CD4-positive, alpha-beta T cell treated with Interferon gamma for 1 hour (primary cell): ENCODE measurements around the gene COL15A1.

Source experiments
- DNase-seq: peaks from one replicate; pipeline ENCODE4 v3.0.0-alpha.2; 2020

COL15A1 gene

GRCh38 chr9:99019510-99020331, 76.0 kb downstream of the COL15A1 start:
- DNase-seq: no peak

GRCh38 chr9:99020786-99021436, 77.2 kb downstream of the COL15A1 start:
- no peak for DNase-seq

GRCh38 chr9:99021512-99021911, 77.8 kb downstream of the COL15A1 start:
- DNase-seq: no peak

GRCh38 chr9:99023231-99023630, 79.5 kb downstream of the COL15A1 start:
- no peak for DNase-seq

GRCh38 chr9:99023831-99024230, 80.1 kb downstream of the COL15A1 start:
- no peak for DNase-seq

- DNase-seq: no peak
Observed at GRCh38 chr9:99024959-99025358, 81.3 kb downstream of the COL15A1 start.

- no peak for DNase-seq
Observed at GRCh38 chr9:99025616-99026270, 82.0 kb downstream of the COL15A1 start.

GRCh38 chr9:99026271-99026955, 82.7 kb downstream of the COL15A1 start:
- no peak for DNase-seq

GRCh38 chr9:99026956-99027298, 83.2 kb downstream of the COL15A1 start:
- no peak for DNase-seq

GRCh38 chr9:99027443-99027842, 83.7 kb downstream of the COL15A1 start:
- no peak for DNase-seq

GRCh38 chr9:99029083-99029645, 85.5 kb downstream of the COL15A1 start:
- DNase-seq: no peak

- no peak for DNase-seq
Observed at GRCh38 chr9:99030092-99030511, 86.4 kb downstream of the COL15A1 start.

GRCh38 chr9:99030610-99031109, 87.0 kb downstream of the COL15A1 start:
- no peak for DNase-seq

GRCh38 chr9:99031319-99031718, 87.6 kb downstream of the COL15A1 start:
- no peak for DNase-seq

GRCh38 chr9:99031994-99032393, 88.3 kb downstream of the COL15A1 start:
- DNase-seq: no peak

GRCh38 chr9:99034149-99034548, 90.4 kb downstream of the COL15A1 start:
- no peak for DNase-seq

- DNase-seq: no peak
Observed at GRCh38 chr9:99035313-99035712, 91.6 kb downstream of the COL15A1 start.

GRCh38 chr9:99037769-99038483, 94.2 kb downstream of the COL15A1 start:
- DNase-seq: no peak

- no peak for DNase-seq
Observed at GRCh38 chr9:99038484-99038820, 94.7 kb downstream of the COL15A1 start.

GRCh38 chr9:99039505-99040182, 95.9 kb downstream of the COL15A1 start:
- DNase-seq: peak; percentile 9

- DNase-seq: no peak
Observed at GRCh38 chr9:99040251-99040900, 96.7 kb downstream of the COL15A1 start.
